ENCODE measurements around the gene HBM.

- no peak for TF ChIP-seq CTCF (conservative IDR thresholded peaks at IDR 0.05)
- no peak for TF ChIP-seq EZH2 (IDR thresholded peaks at IDR 0.05; ENCODE audit: low read depth)
These were observed 15.1 kb downstream of the HBM start for GRCh38 chr16:180681-181564.

Measured in PC-9 (cell line).